Mesenchymal stem cell (in vitro differentiated cells and primary cell): ENCODE measurements around the gene BIRC5.

Experiments
- DNase-seq: peaks from one replicate; pipeline ENCODE4 v3.0.0-alpha.2; 2013
- H2AFZ ChIP-seq: one replicate; pipeline ENCODE4 v1.6.1; 2013; ENCODE audit warnings: low read depth, mild to moderate bottlenecking, control low read depth, inconsistent platforms, low read length, moderate library complexity
- H2AK5ac ChIP-seq: 2 replicates; pipeline ENCODE4 v1.6.1; 2013; ENCODE audit warnings: low read length, moderate library complexity, mild to moderate bottlenecking, inconsistent platforms; ENCODE audit not compliant: severe bottlenecking
- H2BK120ac ChIP-seq: one replicate; pipeline ENCODE4 v1.6.1; 2013; ENCODE audit warnings: low read depth, mild to moderate bottlenecking, inconsistent platforms, low read length, moderate library complexity
- H2BK12ac ChIP-seq, 2 experiments: one replicate each; pipeline ENCODE4 v1.6.1; 2013; ENCODE audit warnings: inconsistent platforms in 2 of 2, low read length in 2 of 2, mild to moderate bottlenecking in 2 of 2, moderate library complexity in 2 of 2, control low read depth in 1 of 2
- H2BK15ac ChIP-seq: one replicate; pipeline ENCODE4 v1.6.1; 2013; ENCODE audit warnings: mild to moderate bottlenecking, low read depth, inconsistent platforms; ENCODE audit not compliant: poor library complexity, severe bottlenecking
- H2BK5ac ChIP-seq: 2 replicates; pipeline ENCODE4 v1.6.1; 2013; ENCODE audit warnings: low read depth, mild to moderate bottlenecking, low read length, control low read depth, inconsistent platforms; ENCODE audit not compliant: poor library complexity, severe bottlenecking
- H3K14ac ChIP-seq, 2 experiments: one replicate each; pipeline ENCODE4 v1.6.1; 2013; ENCODE audit warnings: inconsistent platforms in 2 of 2, low read length in 2 of 2, control low read depth in 1 of 2, mild to moderate bottlenecking in 1 of 2, moderate library complexity in 1 of 2
- H3K18ac ChIP-seq, 2 experiments: one replicate each; pipeline ENCODE4 v1.6.1; 2013; ENCODE audit warnings: inconsistent platforms in 2 of 2, low read length in 2 of 2, control low read depth in 1 of 2, low read depth in 1 of 2, mild to moderate bottlenecking in 1 of 2
- H3K23ac ChIP-seq, 2 experiments: one replicate each; pipeline ENCODE4 v1.6.1; 2013; ENCODE audit warnings: inconsistent platforms in 2 of 2, low read length in 2 of 2, mild to moderate bottlenecking in 2 of 2, moderate library complexity in 2 of 2, control low read depth in 1 of 2
- H3K27ac ChIP-seq: 2 replicates; pipeline ENCODE4 v1.5.1; 2013; ENCODE audit warnings: mild to moderate bottlenecking, moderate library complexity, low read length, control low read depth, inconsistent platforms; ENCODE audit not compliant: poor library complexity, severe bottlenecking
- H3K27me3 ChIP-seq, 2 experiments: 2 replicates each; pipeline versions ENCODE4 v1.6.1 to v1.7.0; 2013; ENCODE audit warnings: low read length in 2 of 2, mild to moderate bottlenecking in 2 of 2, moderate library complexity in 2 of 2, control low read depth in 1 of 2, inconsistent platforms in 1 of 2; ENCODE audit not compliant: control insufficient read depth in 1 of 2, insufficient read depth in 1 of 2
- H3K36me3 ChIP-seq, 2 experiments: 2 replicates each; pipeline versions ENCODE4 v1.6.1 to v1.7.0; 2013; ENCODE audit warnings: low read length in 2 of 2, control low read depth in 1 of 2, inconsistent platforms in 1 of 2, low read depth in 1 of 2, mild to moderate bottlenecking in 1 of 2; ENCODE audit not compliant: insufficient read depth in 2 of 2, control insufficient read depth in 1 of 2
- H3K4ac ChIP-seq, 2 experiments: one replicate each; pipeline ENCODE4 v1.6.1; 2013; ENCODE audit warnings: inconsistent platforms in 2 of 2, low read length in 2 of 2, mild to moderate bottlenecking in 2 of 2, moderate library complexity in 2 of 2, control low read depth in 1 of 2, low read depth in 1 of 2
- H3K4me1 ChIP-seq: 2 replicates; pipeline ENCODE4 v1.6.1; 2013; ENCODE audit warnings: low read depth, low read length, control low read depth; ENCODE audit not compliant: control insufficient read depth, insufficient read depth
- H3K4me2 ChIP-seq: 2 replicates; pipeline ENCODE4 v1.6.1; 2013; ENCODE audit warnings: low read length, mild to moderate bottlenecking, inconsistent platforms; ENCODE audit not compliant: poor library complexity, severe bottlenecking
- H3K4me3 ChIP-seq, 2 experiments: 2 replicates each; pipeline versions ENCODE4 v1.5.1 to v1.7.0; 2013; ENCODE audit warnings: low read length in 2 of 2, mild to moderate bottlenecking in 2 of 2, control low read depth in 1 of 2, low read depth in 1 of 2; ENCODE audit not compliant: insufficient read depth in 1 of 2
- H3K79me1 ChIP-seq: replicated peaks from 2 replicates; pipeline ENCODE4 v1.6.1; 2013; ENCODE audit warnings: mild to moderate bottlenecking, control low read depth, low read length, inconsistent platforms; ENCODE audit not compliant: poor library complexity, severe bottlenecking
- H3K9ac ChIP-seq: 2 replicates; pipeline ENCODE4 v1.7.0; 2013; ENCODE audit warnings: mild to moderate bottlenecking, low read length, moderate library complexity
- H3K9me3 ChIP-seq: 2 replicates; pipeline ENCODE4 v1.7.0; 2013; ENCODE audit warnings: mild to moderate bottlenecking, low read length; ENCODE audit not compliant: control insufficient read depth
- H4K8ac ChIP-seq: one replicate; pipeline ENCODE4 v1.6.1; 2013; ENCODE audit warnings: inconsistent platforms, mild to moderate bottlenecking, low read length, moderate library complexity
- H4K91ac ChIP-seq: one replicate; pipeline ENCODE4 v1.6.1; 2013; ENCODE audit warnings: mild to moderate bottlenecking, low read length, inconsistent platforms
- WGBS: methylation state at CpG from one replicate; pipeline ENCODE4 v1.1.7; 2013; ENCODE audit warnings: mixed read lengths; 5-methylcytosine and 5-hydroxymethylcytosine counted together

Gene BIRC5

GRCh38 chr17:78208486-78208885 lies 5.6 kb upstream of the BIRC5 start:
- H3K18ac ChIP-seq, result no peak overlapping the region

GRCh38 chr17:78210111-78210510 lies 3.9 kb upstream of the BIRC5 start:
- DNase-seq, result no peak
- Histone ChIP-seq H4K91ac (no peak overlapping the region), H2AFZ (no peak overlapping the region), H3K36me3 (peaks cover 0 to 17% of the 10 kb centered on the region in 2 experiments), H3K23ac (no peak overlapping the region), H3K4me3 (no peak overlapping the region), H3K9me3 (no peaks in the 10 kb centered on the region), H3K4me2 (no peak overlapping the region), H3K18ac (no peak overlapping the region), H4K8ac (no peak overlapping the region), H3K27ac (no peak overlapping the region), H2BK120ac (no peak overlapping the region), H3K14ac (no peak overlapping the region), H3K4ac (no peak overlapping the region), H3K9ac (no peak overlapping the region), H2BK15ac (no peak overlapping the region), H2AK5ac (no peak overlapping the region), H2BK5ac (no peak overlapping the region), H3K27me3 (no peaks in the 10 kb centered on the region), H3K79me1 (peaks cover 5% of the 10 kb centered on the region), H2BK12ac (no peak overlapping the region), H3K4me1 (peaks cover 8% of the 10 kb centered on the region)
- 89% methylated on average over 7 of the region's 10 CpGs for WGBS

More at GRCh38 chr17:78208486-78208885, 5.6 kb upstream of the BIRC5 start:
- H2BK15ac ChIP-seq, result no peak overlapping the region
- no peak overlapping the region for H2BK12ac ChIP-seq
- no peaks in the 10 kb centered on the region for H3K9me3 ChIP-seq
- H3K79me1 ChIP-seq, result no peaks in the 10 kb centered on the region
- no peak overlapping the region for H3K27ac ChIP-seq
- no peak overlapping the region for H2BK5ac ChIP-seq
- no peak overlapping the region for H4K8ac ChIP-seq
- H3K23ac ChIP-seq, result no peak overlapping the region
- WGBS, result 100% methylated on average over 1 of the region's 3 CpGs
- no peak overlapping the region for H3K4ac ChIP-seq
- no peak overlapping the region for H4K91ac ChIP-seq
- H2BK120ac ChIP-seq, result no peak overlapping the region
- H3K4me3 ChIP-seq, result no peak overlapping the region
- no peak overlapping the region for H3K9ac ChIP-seq
- no peak overlapping the region for H3K4me2 ChIP-seq
- no peak overlapping the region for H3K14ac ChIP-seq
- no peaks in the 10 kb centered on the region for H3K4me1 ChIP-seq
- H3K36me3 ChIP-seq, result peaks cover 0 to 28% of the 10 kb centered on the region in 2 experiments
- no peak for DNase-seq
- H3K27me3 ChIP-seq, result no peaks in the 10 kb centered on the region
- H2AFZ ChIP-seq, result no peak overlapping the region
- no peak overlapping the region for H2AK5ac ChIP-seq

- Histone ChIP-seq H3K18ac (no peak overlapping the region), H3K79me1 (peaks cover 5% of the 10 kb centered on the region)
- WGBS, result 93% methylated on average over 11 of the region's 11 CpGs
These were observed 3.0 kb upstream of the BIRC5 start for GRCh38 chr17:78211032-78211431.

DNA sequence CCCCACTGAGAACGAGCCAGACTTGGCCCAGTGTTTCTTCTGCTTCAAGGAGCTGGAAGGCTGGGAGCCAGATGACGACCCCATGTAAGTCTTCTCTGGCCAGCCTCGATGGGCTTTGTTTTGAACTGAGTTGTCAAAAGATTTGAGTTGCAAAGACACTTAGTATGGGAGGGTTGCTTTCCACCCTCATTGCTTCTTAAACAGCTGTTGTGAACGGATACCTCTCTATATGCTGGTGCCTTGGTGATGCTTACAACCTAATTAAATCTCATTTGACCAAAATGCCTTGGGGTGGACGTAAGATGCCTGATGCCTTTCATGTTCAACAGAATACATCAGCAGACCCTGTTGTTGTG lies 631 bp downstream of the BIRC5 start:
- Histone ChIP-seq H2AFZ (peak overlapping the region; percentile 93), H2BK12ac (no peak overlapping the region), H2AK5ac (no peak overlapping the region), H3K9me3 (no peaks in the 10 kb centered on the region), H3K27ac (no peak overlapping the region), H3K4ac (no peak overlapping the region), H2BK120ac (no peak overlapping the region), H4K91ac (peak overlapping the region; percentile 89), H3K23ac (no peak overlapping the region), H2BK15ac (no peak overlapping the region), H3K79me1 (peaks cover 15% of the 10 kb centered on the region), H3K18ac (peak overlapping the region in 1 of 2 experiments; percentile 9), H3K9ac (peak overlapping the region; percentile 81), H3K27me3 (no peaks in the 10 kb centered on the region), H3K36me3 (no peaks in the 10 kb centered on the region), H3K14ac (no peak overlapping the region), H3K4me2 (peak overlapping the region; percentile 100), H3K4me3 (peak overlapping the region; percentile 76 to 86), H3K4me1 (peaks cover 8% of the 10 kb centered on the region), H2BK5ac (no peak overlapping the region), H4K8ac (peak overlapping the region; percentile 49)
- WGBS, result 18% methylated on average over 5 of the region's 5 CpGs
- peak; percentile 5 for DNase-seq

More at GRCh38 chr17:78211032-78211431, 3.0 kb upstream of the BIRC5 start:
- no peak overlapping the region for H3K4ac ChIP-seq
- no peak overlapping the region for H3K14ac ChIP-seq
- H3K27me3 ChIP-seq, result no peaks in the 10 kb centered on the region
- no peak overlapping the region for H4K8ac ChIP-seq
- H2BK5ac ChIP-seq, result no peak overlapping the region
- no peak overlapping the region for H2BK120ac ChIP-seq
- H3K36me3 ChIP-seq, result peaks cover 0 to 7% of the 10 kb centered on the region in 2 experiments
- H2BK12ac ChIP-seq, result no peak overlapping the region
- no peak overlapping the region for H3K4me2 ChIP-seq
- peaks cover 8% of the 10 kb centered on the region for H3K4me1 ChIP-seq
- H2AK5ac ChIP-seq, result no peak overlapping the region
- no peak overlapping the region for H2AFZ ChIP-seq
- H2BK15ac ChIP-seq, result no peak overlapping the region
- no peak overlapping the region for H3K27ac ChIP-seq
- DNase-seq, result no peak
- H3K4me3 ChIP-seq, result no peak overlapping the region
- H3K9ac ChIP-seq, result no peak overlapping the region
- H3K23ac ChIP-seq, result no peak overlapping the region
- no peak overlapping the region for H4K91ac ChIP-seq
- H3K9me3 ChIP-seq, result no peaks in the 10 kb centered on the region
